HL-60 (cell line): ENCODE results near the gene FSTL4.

ENCODE experiments used
- CTCF ChIP-seq: IDR thresholded peaks from one replicate; pipeline ENCODE4 v1.5.1; 2011; ENCODE audit warnings: low read length, control low read depth, inconsistent platforms; ENCODE audit not compliant: insufficient read depth
- POLR2AphosphoS5 ChIP-seq: IDR thresholded peaks from 2 replicates; pipeline ENCODE4 v1.6.1; 2012; ENCODE audit warnings: low read depth
- REST ChIP-seq: IDR thresholded peaks from 2 replicates; pipeline ENCODE4 v1.6.1; 2012; ENCODE audit warnings: low read depth; ENCODE audit not compliant: insufficient replicate concordance

GRCh38 chr5:133464013-133464412, 148.3 kb downstream of the FSTL4 start:
- no peak for TF ChIP-seq CTCF
- no peak for TF ChIP-seq REST
- TF ChIP-seq POLR2AphosphoS5 = no peak
